GM12872 (cell line): ENCODE results near the gene IL17RD.

Experiments used
- TF ChIP-seq, protein P1 (sequence below): IDR thresholded peaks from 3 replicates; pipeline ENCODE4 v1.5.1; 2011; ENCODE audit warnings: low read depth, mild to moderate bottlenecking, low read length, moderate library complexity; ENCODE audit not compliant: insufficient read depth

IL17RD gene

GRCh38 chr3:57048728-57049127, 116.4 kb downstream of the IL17RD start:
- TF ChIP-seq, protein P1, sequence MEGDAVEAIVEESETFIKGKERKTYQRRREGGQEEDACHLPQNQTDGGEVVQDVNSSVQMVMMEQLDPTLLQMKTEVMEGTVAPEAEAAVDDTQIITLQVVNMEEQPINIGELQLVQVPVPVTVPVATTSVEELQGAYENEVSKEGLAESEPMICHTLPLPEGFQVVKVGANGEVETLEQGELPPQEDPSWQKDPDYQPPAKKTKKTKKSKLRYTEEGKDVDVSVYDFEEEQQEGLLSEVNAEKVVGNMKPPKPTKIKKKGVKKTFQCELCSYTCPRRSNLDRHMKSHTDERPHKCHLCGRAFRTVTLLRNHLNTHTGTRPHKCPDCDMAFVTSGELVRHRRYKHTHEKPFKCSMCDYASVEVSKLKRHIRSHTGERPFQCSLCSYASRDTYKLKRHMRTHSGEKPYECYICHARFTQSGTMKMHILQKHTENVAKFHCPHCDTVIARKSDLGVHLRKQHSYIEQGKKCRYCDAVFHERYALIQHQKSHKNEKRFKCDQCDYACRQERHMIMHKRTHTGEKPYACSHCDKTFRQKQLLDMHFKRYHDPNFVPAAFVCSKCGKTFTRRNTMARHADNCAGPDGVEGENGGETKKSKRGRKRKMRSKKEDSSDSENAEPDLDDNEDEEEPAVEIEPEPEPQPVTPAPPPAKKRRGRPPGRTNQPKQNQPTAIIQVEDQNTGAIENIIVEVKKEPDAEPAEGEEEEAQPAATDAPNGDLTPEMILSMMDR: no peak

- TF ChIP-seq, protein P1: no peak
Observed at GRCh38 chr3:57048052-57048671, 117.0 kb downstream of the IL17RD start.

- TF ChIP-seq, protein P1: no peak
Observed at GRCh38 chr3:57046101-57046765, 118.9 kb downstream of the IL17RD start.

DNA sequence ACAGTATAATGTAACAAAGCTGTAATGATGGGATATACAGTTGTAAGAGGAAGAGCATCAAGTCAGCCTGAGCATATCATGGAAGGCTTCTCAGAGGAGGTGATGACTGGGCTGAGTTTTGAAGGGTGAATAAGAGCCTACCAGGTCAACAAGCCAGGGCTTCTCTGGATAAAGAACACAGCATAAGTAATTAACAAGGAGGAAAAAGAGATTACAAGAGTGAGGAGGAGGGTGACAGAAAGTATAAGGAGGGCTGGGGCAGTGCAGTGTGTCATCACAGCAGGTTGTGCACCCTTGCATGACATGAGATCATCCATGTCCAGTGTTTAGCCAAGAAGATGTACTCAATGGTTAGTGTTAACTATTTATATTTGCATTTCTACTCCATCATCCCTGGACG, 121.6 kb downstream of the IL17RD start:
- TF ChIP-seq, protein P1: no peak

- TF ChIP-seq, protein P1: no peak
Observed at GRCh38 chr3:57041674-57042073, 123.5 kb downstream of the IL17RD start.
